HG03108 (cell line): ENCODE data around the gene MAGOHB.

ENCODE experiments used
- ATAC-seq: cut with Tn5 transposase; IDR thresholded peaks from one replicate; pipeline ENCODE4 v1.9.1; 2021; ENCODE audit warnings: moderate library complexity; ENCODE audit not compliant: unreplicated experiment

The MAGOHB gene

DNA sequence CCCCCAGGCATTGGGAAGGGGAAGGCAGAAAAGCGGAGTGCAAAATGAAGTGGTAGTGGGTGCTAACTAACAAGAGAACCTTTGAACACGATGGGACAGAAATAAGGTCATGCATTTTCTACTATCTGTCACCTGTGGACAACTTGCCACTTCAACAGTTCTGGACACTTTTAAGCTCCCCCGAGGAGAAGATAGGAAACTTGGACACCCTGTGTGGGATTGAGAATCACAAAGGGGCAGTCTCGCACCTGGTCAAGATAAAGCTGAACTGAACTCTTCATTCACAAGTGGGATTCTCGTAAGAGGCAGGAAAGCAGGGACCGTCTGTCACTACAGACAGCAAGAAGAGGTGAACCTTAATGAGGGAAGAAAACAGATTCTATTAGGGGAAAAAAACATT, 56.1 kb downstream of the MAGOHB start:
- ATAC-seq, result no peak

DNA sequence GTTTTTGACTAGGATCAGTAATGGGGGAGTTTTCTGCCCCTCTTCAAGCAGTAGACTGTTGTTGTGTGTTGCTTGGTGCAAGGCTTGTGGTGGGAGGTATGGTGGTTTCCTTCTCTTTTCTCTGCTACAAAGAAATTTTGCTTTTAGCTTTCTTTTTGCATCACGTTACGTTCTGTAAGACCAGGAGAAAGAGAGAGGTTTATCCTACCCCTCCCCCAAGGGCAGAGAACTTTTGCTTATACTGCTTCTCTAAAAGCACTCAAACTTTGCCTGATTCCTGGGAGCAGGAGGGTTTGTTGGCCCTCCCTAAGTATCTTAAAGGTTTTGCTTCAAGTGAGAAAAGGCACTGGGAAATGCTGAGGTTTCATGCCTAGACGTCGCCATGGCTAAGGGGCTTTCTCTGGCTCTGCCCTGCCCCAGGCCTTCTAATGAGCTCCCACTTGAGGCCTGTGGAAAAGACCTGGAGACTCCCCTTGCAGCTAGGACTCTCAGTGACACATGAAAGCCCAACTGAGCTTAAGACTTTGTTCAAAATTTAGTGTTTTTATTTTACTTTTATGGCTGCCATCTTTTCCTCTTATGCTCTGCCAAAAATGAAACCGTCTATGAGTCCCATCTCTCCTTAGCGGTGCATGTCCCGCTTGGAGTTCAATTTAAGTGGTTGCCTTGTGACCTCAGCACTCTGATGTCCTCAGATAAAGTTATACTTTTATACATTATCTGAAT, 58.5 kb downstream of the MAGOHB start:
- no peak for ATAC-seq

DNA sequence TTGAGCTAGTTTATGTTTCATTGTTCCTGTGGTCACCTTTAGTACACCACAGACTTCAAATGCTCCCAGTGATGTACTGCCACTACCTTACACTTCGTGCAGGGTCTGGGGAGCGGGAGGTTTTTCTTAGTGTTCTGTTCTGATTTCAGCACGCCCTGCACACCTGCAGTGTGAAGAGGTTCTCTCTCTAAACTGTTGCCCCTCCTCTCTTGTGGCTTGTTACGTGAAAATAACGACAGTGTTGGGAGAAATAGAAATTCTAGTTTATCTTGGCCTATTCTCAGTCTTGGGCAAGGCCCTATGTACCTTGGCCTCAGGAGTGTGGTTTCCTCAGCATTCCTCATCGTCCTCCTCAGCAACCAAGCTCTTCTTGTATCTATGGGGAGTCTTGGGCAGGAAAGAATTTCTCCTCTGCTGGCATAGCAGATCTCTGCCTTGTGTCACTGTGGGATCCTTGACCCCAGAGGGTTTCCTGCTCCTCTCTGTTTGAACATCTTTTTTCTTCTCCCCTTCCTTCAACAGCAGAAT, 59.1 kb downstream of the MAGOHB start:
- ATAC-seq, result no peak
